ENCODE results near the gene TMEM54.
"Not testable (repeated sequence)": the region's sequence is repeated elsewhere in the genome, so short reads cannot be mapped to it uniquely, and the experiment has no call there.

The TMEM54 gene

DNA sequence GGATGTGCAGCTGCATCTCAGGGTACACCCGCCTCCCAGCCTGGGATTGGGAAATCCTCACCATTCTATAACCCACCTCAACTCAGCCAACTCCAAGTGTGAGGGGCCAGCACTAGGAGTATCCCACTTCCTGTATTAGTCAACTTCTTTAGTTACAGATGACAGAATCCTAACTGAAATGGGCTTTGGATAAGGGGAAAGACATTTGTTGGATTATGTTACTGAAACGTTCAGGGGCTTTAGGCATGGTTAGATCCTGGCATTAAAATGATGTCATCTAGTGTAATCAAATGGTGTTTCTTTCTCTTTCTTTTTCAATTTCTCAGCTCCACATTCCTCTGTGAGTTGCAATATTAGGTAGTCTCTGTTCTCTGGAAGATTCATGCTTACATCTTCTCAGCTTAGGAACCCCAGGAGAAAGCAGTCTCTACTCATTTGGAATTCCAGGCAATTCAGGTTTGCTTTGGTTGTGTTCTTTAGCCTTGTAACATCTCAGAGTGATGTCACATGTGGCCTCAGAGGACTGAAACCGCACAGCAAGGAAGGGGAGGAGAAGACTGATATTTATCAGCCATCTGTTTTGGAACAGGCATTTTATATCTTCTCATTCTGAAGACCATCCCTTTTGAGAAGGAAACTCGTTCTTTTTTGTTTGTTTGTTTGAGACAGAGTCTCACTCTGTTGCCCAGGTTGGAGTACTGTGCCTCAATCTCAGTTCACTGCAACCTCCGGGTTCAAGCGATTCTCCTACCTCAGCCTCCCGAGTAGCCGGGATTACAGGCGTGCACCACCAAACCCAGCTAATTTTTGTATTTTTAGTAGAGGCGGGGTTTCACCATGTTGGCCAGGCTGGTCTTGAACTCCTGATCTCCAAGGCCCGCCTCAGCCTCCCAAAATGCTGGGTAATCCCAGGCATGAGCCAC lies 18.9 kb upstream of the TMEM54 start:
- DNase-seq (ENCODE audit: low read depth, low spot score), result no peak

DNA sequence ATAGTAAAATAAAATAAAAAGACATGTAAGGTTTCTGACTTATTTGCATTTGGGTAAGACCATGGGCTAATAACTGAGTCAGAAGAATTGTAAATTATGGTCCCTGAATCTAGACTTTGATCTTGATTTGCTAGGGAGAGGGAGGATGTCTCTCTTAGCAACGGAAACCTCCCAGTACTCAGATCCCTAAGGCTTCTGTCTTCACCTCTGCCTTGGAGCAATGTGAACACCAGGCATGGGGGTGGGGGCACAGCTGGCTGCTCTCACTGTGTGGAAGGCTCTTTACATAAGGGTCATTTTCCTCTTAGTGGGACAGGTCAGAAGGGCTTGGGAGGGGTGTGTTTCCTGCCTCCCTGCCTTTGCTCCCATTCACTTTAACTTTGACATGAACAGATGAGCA lies 17.0 kb upstream of the TMEM54 start:
- no peak for DNase-seq (ENCODE audit: low read depth, low spot score)

DNA sequence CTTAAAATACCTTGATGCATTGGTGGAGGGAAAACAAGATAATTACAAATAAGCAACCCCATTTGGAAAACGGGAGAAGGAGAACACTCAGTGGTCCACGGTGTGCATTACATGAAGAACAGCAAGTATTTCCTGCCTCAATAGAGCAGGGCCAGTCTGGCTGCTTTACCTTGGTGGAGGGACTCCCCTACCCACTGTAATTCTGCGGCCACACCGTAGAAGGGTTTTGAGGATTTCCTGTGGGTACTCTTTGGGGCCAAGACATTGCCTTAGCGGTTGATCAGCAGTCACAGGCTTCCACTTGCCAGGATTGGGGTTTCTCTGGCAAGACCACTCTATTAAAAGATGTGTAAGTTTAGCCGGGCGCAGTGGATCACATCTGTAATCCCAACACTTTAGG lies 16.3 kb upstream of the TMEM54 start:
- DNase-seq (ENCODE audit: low read depth, low spot score), result no peak

DNA sequence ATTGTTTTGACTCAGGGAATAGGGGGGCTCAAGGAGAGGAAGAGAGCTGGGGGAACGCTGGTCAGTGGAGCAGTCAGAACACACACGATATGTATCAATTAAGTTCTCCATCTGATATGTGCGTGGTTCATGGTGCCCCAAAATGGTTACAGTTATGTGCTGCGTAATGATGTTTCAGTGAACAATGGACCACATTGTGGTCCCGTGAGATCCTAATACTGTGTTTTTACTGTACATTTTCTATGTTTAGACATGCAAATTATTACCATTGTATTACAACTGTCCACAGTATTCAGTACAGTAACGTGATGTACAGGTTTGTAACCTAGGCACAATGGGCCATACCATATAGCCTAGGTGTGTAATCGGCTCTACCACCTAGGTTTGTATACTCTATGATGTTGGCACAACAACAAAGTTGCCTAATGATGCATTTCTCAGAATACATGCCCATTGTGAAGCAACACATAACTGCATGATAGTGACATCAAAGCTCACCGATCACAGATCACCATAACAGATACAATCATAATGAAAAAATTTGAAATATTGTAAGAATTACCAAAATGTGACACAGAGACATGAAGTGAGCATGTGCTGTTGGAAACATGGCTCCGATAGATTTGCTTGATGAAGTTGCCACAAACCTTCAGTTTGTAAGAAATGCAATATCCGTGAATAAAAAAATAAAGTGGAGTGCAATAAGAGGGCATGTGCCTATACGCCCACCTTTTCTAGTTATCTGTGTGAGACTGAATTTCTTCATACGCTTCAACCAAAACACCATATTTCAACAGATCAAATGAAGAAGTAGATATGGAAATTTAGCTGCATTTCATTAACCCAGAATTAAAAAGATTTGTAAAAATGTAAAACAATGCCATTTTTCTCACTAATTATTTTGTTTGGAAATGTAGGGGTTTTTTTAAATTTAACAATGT lies 14.8 kb upstream of the TMEM54 start:
- DNase-seq (ENCODE audit: low read depth, low spot score), result no peak

DNA sequence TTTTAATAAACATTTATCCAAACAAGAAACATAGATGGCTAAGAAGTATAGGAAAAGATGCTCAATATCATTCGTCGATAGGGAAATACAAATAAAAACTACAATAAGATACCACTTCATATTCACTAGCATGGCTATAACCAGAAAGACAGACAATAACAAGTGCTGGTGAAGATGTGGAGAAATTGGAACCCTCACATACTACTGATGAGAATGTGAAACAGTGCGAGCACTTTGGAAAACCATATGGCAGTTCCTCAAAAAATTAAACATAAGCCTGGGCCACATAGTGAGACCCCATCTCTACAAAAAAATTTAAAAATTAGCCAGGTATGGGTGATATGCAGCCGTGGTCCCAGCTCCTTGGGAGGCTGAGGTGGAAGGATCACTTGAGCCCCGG lies 9.1 kb upstream of the TMEM54 start:
- no peak for DNase-seq (ENCODE audit: low read depth, low spot score)

DNA sequence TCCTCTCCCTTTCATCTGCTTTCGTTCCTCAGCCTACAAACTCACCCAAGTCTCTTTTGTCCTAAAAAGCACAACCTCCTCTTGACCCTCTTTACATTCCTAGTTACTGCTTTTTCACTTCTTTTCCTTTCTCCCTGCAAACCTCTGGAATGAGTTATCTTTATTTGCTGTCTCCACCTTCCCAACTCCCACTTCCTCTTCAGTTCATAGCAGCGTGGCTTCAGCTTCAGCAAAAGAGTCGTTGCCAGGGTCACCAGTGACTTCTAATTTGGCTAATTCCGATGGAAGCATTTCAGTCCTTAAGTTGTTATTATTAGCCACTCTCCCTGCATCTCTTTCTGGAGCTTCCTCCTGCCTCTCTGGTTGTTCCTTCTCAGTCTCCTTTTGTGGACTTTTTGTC lies 6.2 kb upstream of the TMEM54 start:
- DNase-seq (ENCODE audit: low read depth, low spot score), result no peak

DNA sequence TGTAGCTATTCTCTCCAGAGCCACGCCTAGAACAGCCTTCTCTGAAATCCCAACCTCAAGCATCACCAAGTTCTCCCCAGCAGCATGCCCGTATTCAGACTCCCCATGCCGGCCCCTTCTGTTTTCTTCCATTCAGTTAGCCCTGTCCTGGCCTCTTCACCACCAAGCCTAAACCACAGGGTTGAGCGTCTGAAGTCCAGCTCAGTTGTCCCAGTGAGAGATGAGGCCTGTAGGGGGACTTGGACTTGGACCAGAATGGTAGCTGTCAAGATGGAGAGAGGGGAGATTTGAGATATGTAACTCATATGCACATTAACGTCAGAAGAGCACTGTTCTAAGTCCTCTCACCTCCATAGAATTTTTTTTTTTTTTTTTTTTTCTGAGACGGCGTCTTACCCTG lies 5.5 kb upstream of the TMEM54 start:
- DNase-seq (ENCODE audit: low read depth, low spot score), result no peak

DNA sequence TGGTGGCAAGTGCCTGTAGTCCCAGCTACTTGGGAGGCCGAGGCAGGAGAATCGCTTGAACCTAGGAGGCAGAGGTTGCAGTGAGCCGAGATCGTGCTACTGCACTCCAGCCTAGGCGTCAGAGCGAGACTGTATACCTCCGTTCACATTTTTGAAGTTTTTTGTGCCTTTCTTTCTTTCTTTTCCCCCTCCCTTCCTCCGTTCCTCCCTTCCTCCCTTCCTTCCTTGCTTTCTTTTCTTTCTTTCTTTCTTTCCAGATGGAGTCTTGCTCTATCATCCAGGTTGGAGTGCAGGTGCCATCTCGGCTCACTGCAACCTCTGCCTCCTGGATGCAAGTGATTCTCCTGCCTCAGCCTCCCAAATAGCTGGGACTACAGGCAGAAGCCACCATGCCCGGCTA lies 4.4 kb upstream of the TMEM54 start:
- not testable (repeated sequence) for DNase-seq (ENCODE audit: low read depth, low spot score)

DNA sequence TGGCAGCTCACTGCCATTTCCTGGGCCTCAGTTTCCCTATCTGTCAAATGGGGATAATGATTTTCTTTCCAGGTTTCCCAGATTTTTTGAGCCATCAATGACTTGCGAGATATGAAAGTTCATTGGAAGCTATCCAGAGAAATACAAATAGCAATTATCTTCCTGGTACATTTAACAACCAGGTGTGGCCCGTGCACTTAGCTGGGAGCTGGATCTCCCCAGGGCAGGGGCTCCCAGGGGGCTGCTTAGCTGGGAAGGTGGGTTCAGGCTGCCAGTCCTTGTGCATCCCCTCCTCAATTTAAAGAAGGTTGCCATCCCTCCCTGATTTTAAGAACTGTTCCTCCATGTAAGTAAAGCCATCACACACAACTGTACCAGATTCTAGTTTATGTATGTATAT lies 3.6 kb upstream of the TMEM54 start:
- DNase-seq (ENCODE audit: low read depth, low spot score), result no peak

DNA sequence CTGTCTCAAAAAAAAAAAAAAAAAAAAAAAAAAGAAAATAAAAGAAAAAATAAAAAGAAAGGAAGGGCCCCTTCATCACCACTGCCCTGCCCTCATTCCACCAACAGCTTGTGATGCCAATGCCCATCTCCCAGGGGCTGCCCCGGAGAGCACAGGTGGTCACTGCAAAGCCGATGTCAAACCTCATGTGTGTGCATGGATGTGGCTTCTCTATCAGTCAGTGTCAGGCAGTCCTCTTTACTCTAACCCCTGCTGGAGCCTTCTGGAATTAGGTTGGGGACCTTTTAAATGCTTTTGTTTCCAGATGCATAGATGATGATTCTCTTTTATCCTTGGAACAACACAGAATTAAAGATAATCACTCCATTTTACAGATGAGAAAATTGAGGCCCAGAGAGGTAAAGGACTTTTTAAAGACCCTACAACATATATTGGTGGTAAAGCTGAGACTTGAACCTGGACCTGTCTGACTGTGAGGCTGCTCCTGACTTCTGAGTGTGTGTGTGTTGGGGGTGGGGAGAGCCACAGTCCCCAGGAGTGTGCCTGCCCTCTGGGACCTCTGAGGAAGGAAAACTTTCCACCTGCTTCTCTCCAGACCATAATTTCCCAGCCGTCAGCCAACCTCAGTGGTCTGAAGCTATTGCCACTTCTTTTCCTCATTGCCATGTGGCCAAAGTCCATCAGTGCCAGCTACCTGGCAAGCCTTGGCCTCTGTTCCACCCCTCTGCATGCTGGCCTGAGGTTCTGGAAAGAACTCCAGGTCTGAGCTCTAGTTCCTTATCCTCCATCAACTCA lies 3.0 kb upstream of the TMEM54 start:
- no peak for DNase-seq (ENCODE audit: low read depth, low spot score)

DNA sequence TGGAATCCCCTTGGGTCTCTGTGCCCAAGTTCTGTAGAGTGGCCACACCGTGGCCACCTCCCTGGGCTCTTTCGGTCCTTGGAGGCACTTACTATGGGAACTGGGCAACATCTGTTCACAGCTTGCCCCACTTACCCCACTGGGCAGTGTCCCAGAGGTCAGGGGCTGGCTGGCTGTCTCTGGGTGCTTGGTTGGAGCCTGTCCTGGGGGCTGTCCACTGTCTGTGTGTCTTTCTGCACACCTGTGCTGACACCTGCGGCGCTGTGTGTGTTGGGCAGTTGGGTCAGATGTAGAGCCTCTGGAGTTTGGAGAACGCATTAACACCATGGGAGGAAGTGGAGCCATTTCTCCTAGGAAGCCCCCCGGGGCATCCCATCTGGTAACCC lies 1.3 kb upstream of the TMEM54 start:
- DNase-seq (ENCODE audit: low read depth, low spot score), result no peak

DNA sequence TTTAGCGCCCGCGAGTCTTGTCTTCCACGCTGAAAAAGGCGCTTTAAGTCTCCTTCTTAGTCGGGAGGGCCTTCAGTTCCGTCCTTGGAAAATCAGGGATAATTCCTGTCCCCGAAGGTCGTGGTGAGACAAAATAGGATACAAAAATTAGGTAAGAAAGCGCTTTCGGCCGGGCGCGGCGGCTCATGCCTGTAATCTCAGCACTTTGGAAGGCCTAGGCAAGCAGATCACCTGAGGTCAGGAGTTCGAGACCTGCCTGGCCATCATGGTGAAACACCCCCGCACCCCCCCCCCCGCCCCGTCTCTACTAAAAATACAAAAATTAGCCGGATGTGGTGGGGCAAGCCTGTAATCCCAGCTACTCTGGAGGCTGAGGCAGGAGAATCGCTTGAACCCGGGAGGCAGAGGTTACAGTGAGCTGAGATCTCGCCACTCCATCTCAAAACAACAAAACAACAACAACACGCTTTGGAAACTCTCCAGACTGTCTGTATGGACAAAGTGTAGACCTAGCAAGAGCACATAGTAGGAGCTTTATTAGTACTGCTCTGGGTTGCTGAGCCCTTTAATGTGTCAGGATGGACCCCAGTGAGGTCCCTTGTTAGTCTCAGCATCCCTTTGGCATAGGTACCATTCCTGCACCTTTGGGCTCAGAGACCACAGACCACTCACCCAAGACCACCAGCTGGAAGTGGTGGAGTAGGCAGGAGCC lies 790 bp upstream of the TMEM54 start:
- DNase-seq (ENCODE audit: low read depth, low spot score), result no peak

DNA sequence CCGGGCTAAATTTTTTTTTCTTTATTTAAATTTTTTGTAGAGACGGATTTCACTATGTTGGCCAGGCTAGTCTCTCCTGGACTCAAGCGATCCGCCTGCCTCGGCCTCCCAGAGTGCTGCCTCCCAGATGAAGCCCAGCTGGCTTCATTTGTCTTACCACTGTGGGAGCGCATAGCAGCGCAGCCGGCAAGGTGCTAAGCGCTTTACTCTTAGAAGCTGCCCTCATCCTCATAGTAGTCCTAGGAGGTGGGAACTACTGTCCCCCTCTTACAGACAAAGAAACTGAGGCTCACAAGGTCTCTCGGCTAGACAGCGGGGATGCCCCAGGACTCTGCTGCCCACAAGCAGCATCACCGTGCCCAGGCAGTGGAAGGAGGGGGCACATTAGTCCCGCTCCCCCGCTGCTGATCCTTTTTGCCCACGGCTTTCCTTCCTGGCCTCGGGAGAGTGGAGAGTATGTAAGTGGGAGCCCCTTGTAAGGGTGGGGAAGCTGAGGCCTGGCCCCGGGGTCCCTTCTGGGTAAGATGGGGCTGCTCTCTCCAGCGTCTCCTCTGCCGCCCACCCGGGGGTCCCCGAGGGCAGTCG lies 726 bp downstream of the TMEM54 start:
- DNase-seq (ENCODE audit: low read depth, low spot score), result no peak

DNA sequence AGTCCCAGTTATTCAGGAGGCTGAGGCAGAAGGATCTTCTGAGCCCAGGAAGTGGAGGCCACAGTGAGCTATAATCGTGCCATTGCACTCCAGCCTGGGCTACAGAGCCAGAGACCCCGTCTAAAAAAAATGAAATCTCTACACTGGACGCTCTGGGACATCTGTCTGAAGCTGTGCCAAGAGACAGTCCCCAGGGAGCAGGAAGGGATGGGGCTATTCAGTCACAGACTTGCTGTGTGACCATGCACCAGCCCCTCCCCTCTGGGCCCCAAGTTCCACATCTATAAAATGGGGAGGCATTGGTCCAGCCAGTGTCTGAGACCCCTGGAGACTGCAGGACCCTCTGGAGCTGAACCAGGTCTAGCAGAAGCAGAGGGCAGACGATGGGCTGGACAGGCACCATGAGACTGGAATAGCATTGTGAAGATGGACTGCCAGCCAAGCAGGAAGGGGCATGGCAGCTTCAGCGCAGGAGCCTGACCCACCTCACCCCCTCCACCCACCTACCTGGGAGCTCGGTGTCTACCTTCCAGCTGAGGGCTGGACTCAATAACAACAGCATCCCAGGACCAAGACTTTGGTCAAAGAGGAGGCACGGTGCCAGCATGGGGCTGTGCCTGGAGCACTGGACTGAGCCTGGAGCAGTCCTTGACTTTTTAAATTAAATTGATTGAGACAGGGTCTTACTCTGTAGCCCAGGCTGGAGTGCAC lies 1.4 kb downstream of the TMEM54 start:
- DNase-seq (ENCODE audit: low read depth, low spot score), result no peak

DNA sequence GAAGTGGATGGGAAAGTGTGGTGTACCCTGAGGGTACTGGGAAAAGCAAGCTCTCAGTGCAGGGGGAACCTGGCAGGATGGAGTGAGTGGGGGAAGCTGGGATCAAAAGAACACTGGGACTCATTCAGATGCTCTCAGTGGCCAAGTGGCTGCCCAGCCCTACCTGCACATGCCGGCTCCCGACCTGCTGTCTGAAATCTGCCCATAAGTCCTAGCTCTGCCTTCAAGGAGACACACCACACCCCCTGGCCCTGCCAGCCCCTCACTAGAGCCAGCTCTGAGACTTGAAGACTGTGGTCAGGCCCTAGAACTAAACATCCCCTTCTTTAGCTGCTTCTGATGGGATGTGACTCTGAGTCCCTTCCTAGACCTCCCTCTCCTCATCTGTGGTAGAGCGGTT lies 2.2 kb downstream of the TMEM54 start:
- no peak for DNase-seq (ENCODE audit: low read depth, low spot score)

DNA sequence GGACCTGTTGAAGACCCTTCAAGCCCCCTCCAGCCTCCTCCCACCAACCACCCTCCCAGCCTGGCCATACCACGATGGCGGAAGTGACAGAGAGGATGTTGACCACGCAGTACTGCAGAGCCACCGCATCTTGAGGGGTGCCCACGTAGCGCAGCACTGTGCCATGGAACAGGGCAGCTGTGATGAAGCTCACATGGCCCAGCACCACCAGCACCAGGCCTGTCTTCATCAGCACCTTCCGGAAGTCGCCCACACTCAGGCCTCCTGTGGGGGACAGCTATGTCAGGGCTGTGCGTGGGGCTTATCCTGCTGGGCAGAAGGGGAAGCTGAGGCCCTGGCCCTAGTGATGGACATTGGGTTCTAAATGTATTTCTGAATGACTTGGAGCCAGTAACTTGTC lies 3.1 kb downstream of the TMEM54 start:
- no peak for DNase-seq (ENCODE audit: low read depth, low spot score)

DNA sequence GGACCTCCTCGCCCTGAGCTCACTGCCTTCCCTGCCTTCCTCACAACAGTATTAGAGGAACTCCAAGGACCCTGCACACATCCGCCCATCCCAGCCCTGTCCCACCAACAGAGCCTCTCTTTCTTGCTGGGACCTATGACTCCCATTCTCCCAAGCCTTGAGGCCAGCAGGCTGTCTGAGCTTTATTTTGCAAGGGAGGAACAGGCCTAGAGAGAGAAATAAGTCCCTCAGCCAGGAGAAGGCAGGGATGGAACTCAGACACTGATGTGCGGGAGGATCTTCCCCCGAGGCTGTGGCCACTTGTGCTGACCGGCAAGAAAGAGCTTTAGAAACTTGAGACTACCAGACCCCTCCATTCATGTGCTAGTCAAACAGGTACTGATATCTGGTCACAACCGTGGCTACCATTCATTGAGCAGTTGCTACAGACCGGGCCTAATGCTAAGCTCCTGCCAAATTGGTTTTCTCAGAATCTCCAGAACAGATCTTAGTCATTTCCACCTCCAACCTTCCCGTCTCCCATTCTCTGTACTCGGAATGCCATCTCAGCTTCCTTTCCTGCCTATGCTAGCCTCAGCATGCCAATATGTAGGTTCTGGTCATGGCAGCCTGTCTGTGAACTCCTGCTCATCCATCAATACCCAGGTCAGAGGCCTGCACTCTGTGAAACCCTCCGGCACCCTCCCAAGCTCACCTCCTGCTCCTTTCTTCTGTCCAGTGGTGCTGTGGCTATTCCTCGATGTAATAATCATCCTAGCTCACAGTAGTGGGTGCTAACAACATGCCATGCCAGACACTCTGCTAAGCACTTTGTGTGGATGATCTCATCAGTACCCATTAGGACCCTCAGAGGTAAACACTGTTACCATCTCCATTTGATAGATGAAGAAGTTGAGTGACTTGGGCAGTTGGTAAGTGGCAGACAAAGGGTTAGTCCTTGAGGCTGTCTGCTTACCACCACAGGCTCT lies 3.8 kb downstream of the TMEM54 start:
- DNase-seq (ENCODE audit: low read depth, low spot score), result no peak

DNA sequence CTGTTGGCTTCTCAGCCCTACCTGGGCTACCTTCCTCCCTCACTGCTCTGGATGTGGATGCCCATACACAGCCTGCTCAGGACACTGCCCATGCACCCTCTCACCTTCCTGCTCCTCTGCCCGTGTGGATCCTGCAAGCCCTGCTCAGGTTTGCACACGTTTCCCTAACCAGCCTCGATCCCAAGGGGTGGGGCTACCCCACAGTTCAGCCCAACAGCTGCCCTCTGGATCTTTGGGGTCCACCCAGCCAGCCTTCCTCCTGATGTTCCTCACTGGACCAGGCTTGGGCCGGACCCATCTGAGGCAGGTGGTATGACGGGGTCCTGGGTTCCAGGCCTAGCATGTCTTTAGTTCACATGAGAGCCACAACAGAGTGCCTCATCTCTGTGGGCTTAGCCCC lies 4.7 kb downstream of the TMEM54 start:
- no peak for DNase-seq (ENCODE audit: low read depth, low spot score)
